ENCODE measurements around the gene GRIN2C.

Gene GRIN2C

DNA sequence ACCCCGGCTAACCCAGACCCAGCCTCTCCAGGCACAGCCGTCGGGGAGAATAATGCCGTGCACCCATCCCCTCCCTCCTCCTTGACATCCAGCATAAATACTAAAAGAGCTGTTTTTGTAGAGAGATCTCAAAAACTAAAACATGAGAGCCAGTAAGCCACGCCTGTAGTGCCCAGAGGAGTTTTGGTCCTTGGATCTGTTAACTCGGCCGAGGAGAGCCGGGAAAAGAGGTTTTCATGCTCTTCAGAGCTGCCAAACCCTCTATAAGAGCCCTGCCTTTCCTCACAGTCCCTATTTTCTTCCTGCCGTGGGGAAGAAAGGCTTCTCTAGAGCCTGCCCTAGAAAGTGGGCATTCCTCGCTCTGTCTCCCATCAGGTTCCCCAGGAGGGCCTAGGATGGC lies 53.4 kb downstream of the GRIN2C start:
- Histone ChIP-seq H2AFZ (ENCODE audit: low read depth, low read length) (no peak overlapping the region), H3K4me1 (ENCODE audit: insufficient read depth, low read length) (no peaks in the 10 kb centered on the region), H3K27ac (ENCODE audit: low read length) (no peak overlapping the region), H3K79me2 (ENCODE audit: insufficient read depth, low read length) (no peaks in the 10 kb centered on the region), H4K20me1 (ENCODE audit: insufficient read depth, low read length) (peaks cover 8% of the 10 kb centered on the region), H3K36me3 (ENCODE audit: insufficient read depth, low read length) (peaks cover 20% of the 10 kb centered on the region), H3K27me3 (ENCODE audit: insufficient read depth, low read length, poor library complexity) (no peaks in the 10 kb centered on the region), H3K9ac (ENCODE audit: low read depth, low read length) (no peak overlapping the region), H3K4me3 (ENCODE audit: low read depth in 1 of 2, low read length in 2 of 2) (no peak overlapping the region), H3K4me2 (ENCODE audit: insufficient read depth, low read length) (no peak overlapping the region), H3K9me3 (ENCODE audit: insufficient read depth, low read length, severe bottlenecking) (no peaks in the 10 kb centered on the region)
- no peak for TF ChIP-seq EZH2 (IDR thresholded peaks at IDR 0.05; ENCODE audit: borderline replicate concordance, low read depth, low read length, severe bottlenecking)
- TF ChIP-seq, protein P1, sequence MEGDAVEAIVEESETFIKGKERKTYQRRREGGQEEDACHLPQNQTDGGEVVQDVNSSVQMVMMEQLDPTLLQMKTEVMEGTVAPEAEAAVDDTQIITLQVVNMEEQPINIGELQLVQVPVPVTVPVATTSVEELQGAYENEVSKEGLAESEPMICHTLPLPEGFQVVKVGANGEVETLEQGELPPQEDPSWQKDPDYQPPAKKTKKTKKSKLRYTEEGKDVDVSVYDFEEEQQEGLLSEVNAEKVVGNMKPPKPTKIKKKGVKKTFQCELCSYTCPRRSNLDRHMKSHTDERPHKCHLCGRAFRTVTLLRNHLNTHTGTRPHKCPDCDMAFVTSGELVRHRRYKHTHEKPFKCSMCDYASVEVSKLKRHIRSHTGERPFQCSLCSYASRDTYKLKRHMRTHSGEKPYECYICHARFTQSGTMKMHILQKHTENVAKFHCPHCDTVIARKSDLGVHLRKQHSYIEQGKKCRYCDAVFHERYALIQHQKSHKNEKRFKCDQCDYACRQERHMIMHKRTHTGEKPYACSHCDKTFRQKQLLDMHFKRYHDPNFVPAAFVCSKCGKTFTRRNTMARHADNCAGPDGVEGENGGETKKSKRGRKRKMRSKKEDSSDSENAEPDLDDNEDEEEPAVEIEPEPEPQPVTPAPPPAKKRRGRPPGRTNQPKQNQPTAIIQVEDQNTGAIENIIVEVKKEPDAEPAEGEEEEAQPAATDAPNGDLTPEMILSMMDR (IDR thresholded peaks at IDR 0.05; ENCODE audit: borderline replicate concordance, extremely low read depth, low read length, poor library complexity, severe bottlenecking) = no peak
- no peak for DNase-seq
- no peak for ATAC-seq (ENCODE audit: insufficient read depth, low read depth)

DNA sequence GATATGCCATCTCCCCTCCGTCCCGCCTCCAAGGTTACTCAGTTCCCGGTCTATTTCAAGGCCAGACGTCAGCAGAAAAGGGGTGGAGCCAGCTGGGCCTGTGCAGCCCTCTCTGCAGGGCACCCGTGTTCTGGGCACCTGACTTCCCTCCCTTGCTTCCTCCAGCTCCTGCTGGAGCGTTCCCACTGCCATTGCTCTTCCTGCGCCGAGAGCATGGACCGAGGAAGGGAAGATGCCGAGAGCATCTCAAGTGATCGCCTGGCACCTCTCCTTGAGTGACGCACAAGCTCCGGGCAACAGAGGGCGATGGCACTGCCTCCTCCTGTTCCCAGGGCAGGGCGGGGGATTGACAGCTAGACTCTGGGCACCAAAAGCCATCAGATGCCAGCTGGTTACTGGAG lies 54.1 kb downstream of the GRIN2C start:
- Histone ChIP-seq H3K36me3 (ENCODE audit: insufficient read depth, low read length) (peaks cover 22% of the 10 kb centered on the region), H3K27ac (ENCODE audit: low read length) (no peak overlapping the region), H3K4me2 (ENCODE audit: insufficient read depth, low read length) (no peak overlapping the region), H3K79me2 (ENCODE audit: insufficient read depth, low read length) (no peaks in the 10 kb centered on the region), H3K9me3 (ENCODE audit: insufficient read depth, low read length, severe bottlenecking) (no peaks in the 10 kb centered on the region), H3K4me1 (ENCODE audit: insufficient read depth, low read length) (no peaks in the 10 kb centered on the region), H3K9ac (ENCODE audit: low read depth, low read length) (no peak overlapping the region), H4K20me1 (ENCODE audit: insufficient read depth, low read length) (peaks cover 8% of the 10 kb centered on the region), H2AFZ (ENCODE audit: low read depth, low read length) (no peak overlapping the region), H3K27me3 (ENCODE audit: insufficient read depth, low read length, poor library complexity) (no peaks in the 10 kb centered on the region), H3K4me3 (ENCODE audit: low read depth in 1 of 2, low read length in 2 of 2) (no peak overlapping the region)
- no peak for ATAC-seq (ENCODE audit: insufficient read depth, low read depth)
- TF ChIP-seq, protein P1 (IDR thresholded peaks at IDR 0.05; ENCODE audit: borderline replicate concordance, extremely low read depth, low read length, poor library complexity, severe bottlenecking) = no peak
- no peak for TF ChIP-seq EZH2 (IDR thresholded peaks at IDR 0.05; ENCODE audit: borderline replicate concordance, low read depth, low read length, severe bottlenecking)
- no peak for DNase-seq

DNA sequence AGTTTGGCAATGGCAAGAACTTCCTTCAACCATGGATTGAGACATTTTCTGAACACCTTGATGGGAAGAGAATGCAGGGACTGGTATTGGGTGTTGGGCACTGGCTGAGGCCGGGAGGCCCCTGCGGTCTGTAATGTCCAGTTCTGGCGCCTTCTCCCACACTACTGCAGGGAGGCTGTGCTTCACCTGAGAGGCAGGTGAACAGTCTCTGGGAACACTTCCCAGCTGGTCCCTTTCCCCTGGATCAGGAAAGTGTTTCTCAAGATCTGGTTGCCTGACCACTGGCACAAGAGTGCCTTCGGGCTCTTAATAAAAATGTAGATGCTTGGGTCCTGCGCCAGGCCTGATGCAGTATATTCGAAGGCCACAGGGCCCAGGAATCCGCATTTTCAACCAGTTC lies 55.0 kb downstream of the GRIN2C start:
- no peak for ATAC-seq (ENCODE audit: insufficient read depth, low read depth)
- Histone ChIP-seq H3K4me3 (ENCODE audit: low read depth in 1 of 2, low read length in 2 of 2) (no peak overlapping the region), H3K4me1 (ENCODE audit: insufficient read depth, low read length) (no peaks in the 10 kb centered on the region), H3K4me2 (ENCODE audit: insufficient read depth, low read length) (no peak overlapping the region), H3K27ac (ENCODE audit: low read length) (no peak overlapping the region), H3K9ac (ENCODE audit: low read depth, low read length) (no peak overlapping the region), H3K9me3 (ENCODE audit: insufficient read depth, low read length, severe bottlenecking) (no peaks in the 10 kb centered on the region), H3K79me2 (ENCODE audit: insufficient read depth, low read length) (no peaks in the 10 kb centered on the region), H3K27me3 (ENCODE audit: insufficient read depth, low read length, poor library complexity) (no peaks in the 10 kb centered on the region), H4K20me1 (ENCODE audit: insufficient read depth, low read length) (peaks cover 6% of the 10 kb centered on the region), H2AFZ (ENCODE audit: low read depth, low read length) (no peak overlapping the region), H3K36me3 (ENCODE audit: insufficient read depth, low read length) (peaks cover 21% of the 10 kb centered on the region)
- TF ChIP-seq EZH2 (IDR thresholded peaks at IDR 0.05; ENCODE audit: borderline replicate concordance, low read depth, low read length, severe bottlenecking) = no peak
- TF ChIP-seq, protein P1 (IDR thresholded peaks at IDR 0.05; ENCODE audit: borderline replicate concordance, extremely low read depth, low read length, poor library complexity, severe bottlenecking) = no peak
- no peak for DNase-seq

DNA sequence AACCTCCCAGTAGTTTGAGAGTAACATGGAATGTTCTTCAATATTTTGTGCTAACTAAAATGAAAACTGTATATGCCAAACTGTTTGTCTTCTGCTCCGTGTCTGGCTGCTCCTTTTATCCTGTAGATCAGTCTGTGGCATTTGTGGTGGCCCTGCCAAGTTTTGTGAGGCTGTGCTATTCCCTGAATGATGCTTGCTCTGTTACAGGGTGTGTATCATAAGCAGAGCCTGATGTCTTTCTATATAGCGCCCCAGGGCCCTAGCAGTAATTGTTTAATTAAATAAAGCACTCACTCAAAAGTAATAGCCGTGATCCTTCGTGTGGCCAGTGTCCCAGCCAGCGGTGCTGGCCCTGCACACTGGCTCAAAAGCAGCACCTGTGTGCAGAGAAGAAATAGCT lies 55.7 kb downstream of the GRIN2C start:
- no peaks in the 10 kb centered on the region for H3K9me3 ChIP-seq (ENCODE audit: insufficient read depth, low read length, severe bottlenecking)
- H3K4me2 ChIP-seq (ENCODE audit: insufficient read depth, low read length) = no peak overlapping the region
- DNase-seq = no peak
- H3K36me3 ChIP-seq (ENCODE audit: insufficient read depth, low read length) = peaks cover 29% of the 10 kb centered on the region
- H2AFZ ChIP-seq (ENCODE audit: low read depth, low read length) = no peak overlapping the region
- TF ChIP-seq, protein P1 (IDR thresholded peaks at IDR 0.05; ENCODE audit: borderline replicate concordance, extremely low read depth, low read length, poor library complexity, severe bottlenecking) = no peak
- no peak for TF ChIP-seq EZH2 (IDR thresholded peaks at IDR 0.05; ENCODE audit: borderline replicate concordance, low read depth, low read length, severe bottlenecking)
- ATAC-seq (ENCODE audit: insufficient read depth, low read depth) = no peak
- no peak overlapping the region for H3K27ac ChIP-seq (ENCODE audit: low read length)
- no peaks in the 10 kb centered on the region for H3K27me3 ChIP-seq (ENCODE audit: insufficient read depth, low read length, poor library complexity)
- no peaks in the 10 kb centered on the region for H3K4me1 ChIP-seq (ENCODE audit: insufficient read depth, low read length)
- no peak overlapping the region for H3K4me3 ChIP-seq (ENCODE audit: low read depth in 1 of 2, low read length in 2 of 2)
- H3K9ac ChIP-seq (ENCODE audit: low read depth, low read length) = no peak overlapping the region
- peaks cover 6% of the 10 kb centered on the region for H4K20me1 ChIP-seq (ENCODE audit: insufficient read depth, low read length)
- H3K79me2 ChIP-seq (ENCODE audit: insufficient read depth, low read length) = no peaks in the 10 kb centered on the region

All from DND-41 (cell line).